BE2C (cell line): ENCODE measurements around the gene NPAS3.

Experiments used
- DNase-seq: peaks from one replicate; pipeline ENCODE4 v3.0.0-alpha.2; 2020
- H3K27me3 ChIP-seq: fragments of 250-450 bp; sonication (Bioruptor Pico); 2 replicates; pipeline ENCODE4 v1.5.1; 2020; ENCODE audit warnings: mild to moderate bottlenecking
- H3K36me3 ChIP-seq: fragments of 250-450 bp; sonication (Bioruptor Pico); 2 replicates; pipeline ENCODE4 v1.5.1; 2020; ENCODE audit warnings: mild to moderate bottlenecking
- H3K4me1 ChIP-seq: fragments of 250-450 bp; sonication (Bioruptor Pico); 2 replicates; pipeline ENCODE4 v1.5.1; 2020
- H3K4me3 ChIP-seq: 2 replicates; pipeline ENCODE4 v1.5.1; 2011; ENCODE audit warnings: low read depth, low read length
- H3K9me3 ChIP-seq: fragments of 250-450 bp; sonication (Bioruptor Pico); 2 replicates; pipeline ENCODE4 v1.5.1; 2020
- TF ChIP-seq, protein P1 (sequence below): IDR thresholded peaks from 2 replicates; pipeline ENCODE4 v1.5.1; 2012; ENCODE audit warnings: mild to moderate bottlenecking, low read depth, low read length

NPAS3 gene

DNA sequence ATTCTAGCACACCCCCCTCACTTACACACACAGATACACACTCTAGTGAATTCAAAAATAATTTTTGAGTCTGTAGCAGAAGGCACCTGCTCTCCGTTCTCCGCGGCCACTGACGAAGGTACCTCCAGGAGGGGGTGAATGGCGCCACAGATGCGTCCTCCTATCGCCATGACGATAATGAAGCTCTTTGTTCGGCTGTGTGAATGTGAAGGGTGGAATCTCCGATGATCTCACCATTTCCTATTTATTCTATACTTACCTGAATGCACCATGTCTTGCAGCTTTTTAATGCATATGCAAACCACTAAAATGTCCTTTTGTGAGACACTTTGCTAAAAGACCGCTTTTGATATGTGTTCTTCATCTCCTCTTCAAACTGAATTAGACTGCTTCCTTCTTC lies 849.5 kb downstream of the NPAS3 start:
- DNase-seq, result no peak
- peaks cover 4% of the 10 kb centered on the region for H3K27me3 ChIP-seq
- no peak overlapping the region for H3K4me3 ChIP-seq
- H3K9me3 ChIP-seq, result no peaks in the 10 kb centered on the region
- H3K36me3 ChIP-seq, result no peaks in the 10 kb centered on the region
- peaks cover 8% of the 10 kb centered on the region for H3K4me1 ChIP-seq
- TF ChIP-seq, protein P1, sequence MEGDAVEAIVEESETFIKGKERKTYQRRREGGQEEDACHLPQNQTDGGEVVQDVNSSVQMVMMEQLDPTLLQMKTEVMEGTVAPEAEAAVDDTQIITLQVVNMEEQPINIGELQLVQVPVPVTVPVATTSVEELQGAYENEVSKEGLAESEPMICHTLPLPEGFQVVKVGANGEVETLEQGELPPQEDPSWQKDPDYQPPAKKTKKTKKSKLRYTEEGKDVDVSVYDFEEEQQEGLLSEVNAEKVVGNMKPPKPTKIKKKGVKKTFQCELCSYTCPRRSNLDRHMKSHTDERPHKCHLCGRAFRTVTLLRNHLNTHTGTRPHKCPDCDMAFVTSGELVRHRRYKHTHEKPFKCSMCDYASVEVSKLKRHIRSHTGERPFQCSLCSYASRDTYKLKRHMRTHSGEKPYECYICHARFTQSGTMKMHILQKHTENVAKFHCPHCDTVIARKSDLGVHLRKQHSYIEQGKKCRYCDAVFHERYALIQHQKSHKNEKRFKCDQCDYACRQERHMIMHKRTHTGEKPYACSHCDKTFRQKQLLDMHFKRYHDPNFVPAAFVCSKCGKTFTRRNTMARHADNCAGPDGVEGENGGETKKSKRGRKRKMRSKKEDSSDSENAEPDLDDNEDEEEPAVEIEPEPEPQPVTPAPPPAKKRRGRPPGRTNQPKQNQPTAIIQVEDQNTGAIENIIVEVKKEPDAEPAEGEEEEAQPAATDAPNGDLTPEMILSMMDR, result no peak

DNA sequence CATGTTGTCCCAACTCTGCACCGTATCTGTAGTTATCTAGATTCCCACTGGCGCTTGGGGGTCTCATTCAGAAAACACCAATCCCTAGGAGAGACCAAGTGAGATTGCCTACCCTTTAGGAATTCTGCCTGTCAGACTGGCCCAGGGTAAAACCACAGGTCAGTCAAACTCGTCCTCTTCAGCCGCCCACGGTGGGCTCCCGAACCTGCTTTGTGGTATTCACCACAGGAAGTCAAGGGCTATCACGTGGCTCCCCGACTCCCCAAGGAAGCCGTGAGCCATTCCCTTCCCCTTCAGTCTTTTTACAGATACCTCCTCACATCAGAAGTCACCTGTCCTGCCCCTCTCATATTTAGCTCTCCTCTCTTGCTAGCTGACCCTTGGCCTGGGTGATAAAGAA lies 852.3 kb downstream of the NPAS3 start:
- TF ChIP-seq, protein P1, result no peak
- no peaks in the 10 kb centered on the region for H3K36me3 ChIP-seq
- peaks cover 8% of the 10 kb centered on the region for H3K4me1 ChIP-seq
- H3K27me3 ChIP-seq, result peaks cover 15% of the 10 kb centered on the region
- H3K9me3 ChIP-seq, result no peaks in the 10 kb centered on the region
- no peak overlapping the region for H3K4me3 ChIP-seq
- no peak for DNase-seq

DNA sequence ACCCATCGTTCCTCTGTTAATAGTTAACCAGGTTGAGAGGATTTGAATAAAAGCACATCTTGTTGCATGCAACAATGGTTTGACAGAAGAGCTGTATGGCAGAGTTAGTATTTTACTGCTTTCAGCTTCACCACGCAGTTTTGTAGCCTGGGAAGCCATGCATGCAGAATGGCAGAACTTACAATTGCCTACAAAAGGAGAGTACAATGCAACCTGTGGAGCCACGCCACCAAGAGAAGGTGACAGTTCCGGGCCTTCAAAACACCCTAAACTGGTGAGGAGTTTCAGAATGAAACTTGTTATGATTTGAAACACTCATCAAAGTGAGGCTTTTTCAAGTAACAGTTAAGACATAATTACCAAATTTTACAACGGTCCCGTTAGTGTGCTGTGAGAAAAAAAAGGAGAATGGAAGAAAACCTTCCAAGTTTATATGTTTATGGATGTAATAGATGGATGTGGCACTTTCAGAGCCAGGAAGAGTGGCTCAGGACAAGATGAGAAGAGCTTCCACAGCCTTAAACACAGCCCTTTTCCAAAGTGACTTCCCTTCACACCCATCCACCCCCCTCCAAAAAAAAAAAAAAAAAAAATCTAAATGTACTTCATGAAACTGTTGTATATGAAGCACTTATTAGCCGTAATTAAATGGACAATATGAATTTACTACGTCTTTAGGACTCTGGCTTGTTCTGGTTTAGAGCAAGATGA lies 853.5 kb downstream of the NPAS3 start:
- peaks cover 15% of the 10 kb centered on the region for H3K27me3 ChIP-seq
- H3K9me3 ChIP-seq, result no peaks in the 10 kb centered on the region
- peaks cover 6% of the 10 kb centered on the region; the same call in 1 of the 2 replicates for H3K4me1 ChIP-seq
- TF ChIP-seq, protein P1, result no peak
- H3K4me3 ChIP-seq, result no peak overlapping the region
- DNase-seq, result no peak
- H3K36me3 ChIP-seq, result no peaks in the 10 kb centered on the region

DNA sequence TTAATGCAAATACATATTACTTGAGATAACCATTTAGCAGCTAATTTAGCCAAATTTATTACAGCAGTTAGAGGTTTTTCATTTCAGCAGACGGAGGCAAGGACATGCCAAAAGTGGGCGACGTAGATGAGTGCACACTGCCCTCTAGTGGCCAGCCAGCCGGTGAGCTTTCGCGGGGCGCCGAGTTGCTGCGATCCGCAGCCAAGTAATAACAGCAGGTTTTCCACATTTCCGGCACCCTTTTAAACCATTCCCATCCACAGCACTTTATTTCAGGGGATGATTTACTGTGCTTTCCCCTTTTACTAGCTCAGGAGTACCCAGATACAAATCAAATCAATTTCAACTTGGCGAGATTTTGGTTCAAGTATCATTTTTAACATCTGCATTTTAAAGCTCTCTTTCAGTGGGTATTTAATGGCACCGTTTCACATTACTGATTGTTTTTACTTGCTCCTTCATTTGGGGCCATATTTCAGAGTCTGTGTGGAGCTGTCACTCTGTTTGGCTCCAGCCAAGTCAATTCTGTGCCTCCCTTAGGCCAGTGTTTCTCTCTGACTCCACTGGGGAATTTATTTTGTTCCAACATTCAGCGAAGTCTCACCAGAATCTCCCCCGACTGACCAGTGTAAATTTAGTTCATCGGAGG lies 854.2 kb downstream of the NPAS3 start:
- TF ChIP-seq, protein P1, result peak; percentile 97
- Histone ChIP-seq H3K4me3 (peak overlapping the region; percentile 23), H3K36me3 (no peaks in the 10 kb centered on the region), H3K27me3 (peaks cover 15% of the 10 kb centered on the region), H3K9me3 (no peaks in the 10 kb centered on the region), H3K4me1 (peaks cover 6% of the 10 kb centered on the region; the same call in 1 of the 2 replicates)
- peak; percentile 81 for DNase-seq

DNA sequence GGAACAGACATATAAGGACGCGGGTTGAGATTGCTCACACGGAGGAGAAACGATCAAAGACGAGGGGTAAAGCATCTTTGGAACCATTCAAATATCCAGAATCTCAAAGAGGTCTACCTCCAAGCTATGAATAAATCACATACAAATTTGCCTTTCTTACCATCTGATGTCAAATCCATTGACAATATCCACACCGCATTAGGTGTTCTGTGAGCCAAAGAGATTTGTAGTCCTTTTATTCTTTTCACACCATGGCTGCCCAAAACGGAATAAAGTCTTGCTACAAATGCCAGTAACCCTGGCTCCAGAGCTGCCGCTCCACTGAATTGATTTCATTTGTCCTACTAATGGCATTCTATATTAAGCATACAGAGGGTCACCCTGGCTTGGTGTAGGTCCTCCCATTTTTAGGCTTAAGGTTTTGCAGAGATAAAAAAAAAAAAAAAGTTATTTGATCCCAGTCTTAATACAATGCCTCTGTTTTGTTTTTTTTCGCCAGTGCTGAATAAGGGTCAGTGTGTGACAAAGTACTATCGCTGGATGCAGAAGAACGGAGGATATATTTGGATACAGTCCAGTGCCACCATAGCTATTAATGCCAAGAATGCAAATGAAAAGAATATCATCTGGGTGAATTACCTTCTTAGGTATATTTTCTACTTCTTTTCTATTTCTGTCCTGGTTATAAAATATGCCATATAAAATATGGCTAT lies 854.9 kb downstream of the NPAS3 start:
- no peak for DNase-seq
- H3K9me3 ChIP-seq, result no peaks in the 10 kb centered on the region
- no peaks in the 10 kb centered on the region for H3K36me3 ChIP-seq
- peaks cover 15% of the 10 kb centered on the region for H3K27me3 ChIP-seq
- TF ChIP-seq, protein P1, result no peak
- H3K4me3 ChIP-seq, result 0 out of 2 replicates have a peak overlapping the region, but pooled peaks have one; percentile 23
- H3K4me1 ChIP-seq, result peaks cover 6% of the 10 kb centered on the region; the same call in 1 of the 2 replicates
